AG20443 (cell line): ENCODE measurements around the gene ZNF100.
"Not testable (repeated sequence)": the region's sequence is repeated elsewhere in the genome, so short reads cannot be mapped to it uniquely, and the experiment has no call there.

Experiments used
- DNase-seq: peaks from one replicate; pipeline ENCODE4 v3.0.0; 2012; ENCODE audit warnings: low spot score, mixed read lengths

The ZNF100 gene

GRCh38 chr19:21704320-21704719 is 63.1 kb downstream of the ZNF100 start:
- no peak for DNase-seq

GRCh38 chr19:21699197-21699596 is 68.2 kb downstream of the ZNF100 start:
- no peak for DNase-seq

- DNase-seq = no peak
Measured at GRCh38 chr19:21698215-21698614, 69.2 kb downstream of the ZNF100 start.

DNA sequence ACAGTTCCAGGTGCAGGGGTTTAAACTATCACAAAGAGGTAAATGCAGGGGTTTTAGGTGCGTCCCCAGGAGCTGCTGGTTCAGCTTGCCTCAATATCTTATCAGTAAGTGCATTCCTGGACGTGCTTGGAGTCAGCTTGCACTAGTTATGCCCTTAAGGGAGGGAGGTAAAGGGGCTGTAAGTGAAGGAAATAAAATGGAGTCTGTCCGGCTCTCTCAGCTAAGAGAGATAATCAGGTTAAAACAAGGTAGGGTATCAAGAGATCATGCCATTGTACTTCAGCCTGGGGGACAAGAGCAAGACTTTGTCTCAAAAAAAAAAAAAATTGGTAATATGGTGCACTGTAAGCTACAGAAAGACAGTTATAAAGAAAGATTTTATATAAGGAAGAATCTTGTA is 69.7 kb downstream of the ZNF100 start:
- no peak for DNase-seq

DNA sequence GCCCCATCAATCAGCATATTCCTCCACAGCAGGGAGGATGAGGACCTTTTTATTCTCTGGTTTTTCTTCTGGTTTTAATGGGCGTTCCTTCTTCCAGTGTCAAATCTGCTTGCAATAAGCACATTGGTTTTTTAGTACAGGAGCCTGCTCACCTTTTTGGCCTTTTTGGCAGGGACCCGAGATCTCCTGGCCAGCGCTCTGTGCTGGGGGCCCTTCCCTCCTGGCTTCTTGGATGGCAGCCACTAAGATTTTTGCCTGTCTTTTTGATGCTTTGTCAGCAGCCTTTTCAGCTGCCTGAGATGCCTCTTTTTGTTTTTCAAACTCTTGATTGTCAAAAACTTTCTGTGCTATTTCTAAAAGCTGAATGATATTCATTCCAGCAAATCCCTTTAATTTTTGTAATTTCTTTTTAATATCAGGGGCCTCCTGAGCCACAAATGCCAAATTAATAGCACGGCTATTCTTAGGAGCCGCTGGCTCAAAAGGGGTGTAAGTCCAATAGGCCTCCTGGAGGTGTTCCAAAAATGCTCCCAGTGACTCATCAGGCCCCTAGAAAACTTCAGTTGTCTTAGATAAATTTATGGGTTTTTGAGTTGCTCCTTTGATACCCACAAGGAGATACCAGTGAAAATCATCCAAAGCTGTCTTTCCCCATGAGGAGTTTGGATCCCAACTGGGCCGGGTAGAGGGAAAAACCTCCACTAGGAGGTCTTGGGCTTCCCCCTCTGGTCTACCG is 73.0 kb downstream of the ZNF100 start:
- no peak for DNase-seq

DNA sequence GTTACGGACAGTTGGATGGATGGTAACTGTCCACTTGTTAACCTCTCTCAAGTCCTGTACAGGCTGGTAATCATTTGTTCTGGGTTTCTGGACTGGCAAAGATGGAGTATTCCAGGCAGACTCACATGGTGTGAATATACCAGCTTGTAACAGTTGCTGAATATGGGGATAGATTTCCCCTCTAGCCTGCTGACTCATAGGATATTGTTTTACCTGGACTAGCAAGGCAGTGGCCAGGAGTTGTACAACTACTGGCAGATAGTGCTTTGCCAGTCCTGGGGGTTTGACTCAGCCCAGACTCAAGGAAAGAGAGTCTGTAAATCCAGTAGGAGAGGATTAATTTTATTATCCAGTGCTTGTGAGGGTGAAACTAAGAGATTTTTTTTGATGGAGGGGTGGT is 74.0 kb downstream of the ZNF100 start:
- DNase-seq = no peak

- DNase-seq = no peak
Measured at GRCh38 chr19:21691661-21692060, 75.7 kb downstream of the ZNF100 start.

DNA sequence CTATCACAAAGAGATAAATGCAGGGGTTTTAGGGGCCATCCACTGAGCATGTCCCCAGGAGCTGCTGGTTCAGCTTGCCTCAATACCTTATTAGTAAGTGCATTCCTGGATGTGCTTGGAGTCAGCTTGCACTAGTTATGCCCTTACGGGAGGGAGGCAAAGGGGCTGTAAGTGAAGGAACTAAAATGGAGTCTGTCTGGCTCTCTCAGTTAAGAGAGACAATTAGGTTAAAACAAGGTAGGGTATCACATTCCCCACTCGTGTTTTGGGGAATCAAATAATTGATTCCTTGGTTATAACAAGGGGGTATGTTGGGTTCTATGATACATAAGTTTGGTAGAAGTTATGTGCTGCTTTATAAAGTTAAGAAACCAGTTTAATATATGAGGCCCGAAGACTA is 78.9 kb downstream of the ZNF100 start:
- DNase-seq = no peak

DNA sequence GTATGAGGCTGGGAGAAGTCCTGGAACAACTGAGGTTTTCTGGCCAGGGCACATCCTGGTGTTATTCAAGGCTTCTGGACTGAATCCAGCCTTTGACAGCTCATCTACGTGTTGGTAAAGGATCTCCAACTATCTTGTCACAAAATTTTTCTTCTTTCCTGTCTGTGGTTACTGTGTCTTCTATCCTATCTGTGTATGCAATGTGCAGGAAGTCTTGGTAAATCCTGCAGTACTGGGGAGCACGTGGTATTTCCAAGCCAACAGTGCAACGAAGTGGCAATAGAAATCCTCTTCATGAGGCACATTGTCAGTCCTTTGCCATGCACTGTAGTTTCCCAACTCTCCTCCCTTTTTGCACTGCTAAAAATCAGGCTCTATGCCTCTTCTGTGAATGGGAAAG is 86.7 kb downstream of the ZNF100 start:
- no peak for DNase-seq

DNA sequence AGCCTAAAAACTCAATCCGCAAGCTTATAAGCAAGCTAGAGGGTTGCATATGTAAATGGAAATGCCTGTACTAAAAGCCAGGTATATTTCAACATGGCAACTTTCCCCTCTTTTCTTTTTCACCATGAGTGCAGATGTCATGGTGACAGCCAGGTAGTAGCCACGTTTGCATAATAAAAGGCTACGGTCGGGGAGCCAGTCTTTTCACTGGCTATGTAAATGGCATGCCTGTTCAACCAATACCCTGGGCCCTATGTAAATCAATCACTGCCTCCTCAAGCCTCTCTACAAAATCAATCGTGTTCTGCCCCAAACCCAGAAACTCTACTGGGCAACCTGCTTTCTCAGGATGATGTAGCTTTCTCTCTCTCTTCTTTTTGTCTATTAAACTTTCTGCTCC is 87.4 kb downstream of the ZNF100 start:
- no peak for DNase-seq

DNA sequence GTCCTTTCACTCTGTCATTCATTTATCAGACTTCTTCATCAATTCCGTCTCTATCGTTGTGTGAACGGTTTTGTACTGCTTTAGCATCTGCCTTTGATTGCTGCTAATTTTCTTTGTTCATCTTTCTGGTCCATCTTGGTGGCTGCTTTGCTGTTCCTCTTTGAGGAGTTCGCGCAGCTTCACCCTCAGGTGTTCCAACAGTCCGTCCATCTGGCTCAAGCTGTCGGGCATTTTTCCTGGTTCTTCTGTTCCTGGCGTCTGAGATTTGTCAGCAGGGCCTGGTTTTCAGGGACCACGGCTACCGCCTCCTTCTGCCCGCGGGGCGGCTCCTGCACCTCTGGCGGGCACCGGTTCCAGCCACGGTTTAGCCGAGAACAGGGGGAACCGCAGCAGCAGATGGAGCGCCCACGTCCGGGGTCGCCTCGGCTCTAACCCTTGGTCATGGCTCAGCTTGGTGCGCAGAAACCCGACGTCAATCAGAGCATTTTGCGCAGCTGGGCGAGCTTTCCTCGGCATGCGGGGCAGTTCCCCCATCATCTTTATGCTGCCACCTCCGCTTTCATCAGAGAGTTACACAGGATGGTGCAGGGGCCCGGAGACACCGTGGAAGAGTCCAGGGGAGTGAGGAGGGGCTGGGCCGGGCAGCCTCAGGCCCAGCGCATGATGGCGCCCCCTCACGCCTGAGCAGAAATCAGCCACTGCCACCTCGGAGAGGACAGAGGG is 89.5 kb downstream of the ZNF100 start:
- no peak for DNase-seq

DNA sequence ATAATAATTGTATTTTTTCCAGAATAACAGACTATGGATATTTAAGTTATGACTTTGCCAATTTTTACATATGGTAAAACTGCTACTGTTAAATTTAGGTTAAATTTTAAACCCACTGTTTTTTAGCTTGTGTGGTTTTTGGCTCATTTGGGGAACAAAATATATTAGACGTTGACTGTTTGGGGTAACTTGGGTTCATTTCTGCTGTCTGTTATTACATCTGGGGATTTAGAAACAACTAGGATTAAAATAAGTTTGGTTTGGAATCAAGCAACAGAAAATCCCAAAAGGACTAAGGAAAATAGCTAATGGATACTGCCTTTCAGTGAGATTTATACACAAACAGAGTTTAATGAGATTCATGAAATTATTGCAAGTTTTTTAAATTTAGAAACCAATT is 92.9 kb downstream of the ZNF100 start:
- no peak for DNase-seq

GRCh38 chr19:21673479-21673878 is 93.9 kb downstream of the ZNF100 start:
- DNase-seq = not testable (repeated sequence)
